ENCODE results near the gene CFHR5. TPM values are rescaled to one million over a fixed set of nuclear protein-coding genes. Genes with fewer than 3 reads are reported as not detected.
"Not testable (repeated sequence)": the region's sequence is repeated elsewhere in the genome, so short reads cannot be mapped to it uniquely, and the experiment has no call there.

The CFHR5 gene
- total RNA-seq = not detected

DNA sequence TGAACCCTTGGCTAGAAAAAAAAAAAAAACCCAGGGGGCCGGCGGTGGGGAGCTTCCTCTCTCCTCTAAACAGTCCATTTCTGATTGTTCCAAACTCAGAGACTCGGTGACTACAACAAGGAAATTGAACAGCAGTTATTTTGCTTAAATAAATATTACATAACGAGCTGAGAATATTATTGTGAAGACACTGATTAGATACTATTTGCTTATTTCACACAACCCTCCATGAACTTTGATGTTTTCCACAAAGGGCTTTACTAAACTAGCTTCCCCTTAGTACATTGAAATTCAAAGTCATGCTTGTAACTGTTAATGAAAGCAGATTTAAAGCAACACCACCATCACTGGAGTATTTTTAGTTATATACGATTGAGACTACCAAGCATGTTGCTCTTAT is at the start of gene CFHR5:
TSS of gene CFHR5 (plus strand) at position 279 of the 400 bp plus-strand sequence. CDS start at position 388, 109 bp downstream.
- TF ChIP-seq POLR2AphosphoS5 (IDR thresholded peaks at IDR 0.05) (no peak), EP300 (IDR thresholded peaks at IDR 0.05) (no peak), POLR2A (IDR thresholded peaks at IDR 0.05) (no peak)
- TF ChIP-seq, protein P1, sequence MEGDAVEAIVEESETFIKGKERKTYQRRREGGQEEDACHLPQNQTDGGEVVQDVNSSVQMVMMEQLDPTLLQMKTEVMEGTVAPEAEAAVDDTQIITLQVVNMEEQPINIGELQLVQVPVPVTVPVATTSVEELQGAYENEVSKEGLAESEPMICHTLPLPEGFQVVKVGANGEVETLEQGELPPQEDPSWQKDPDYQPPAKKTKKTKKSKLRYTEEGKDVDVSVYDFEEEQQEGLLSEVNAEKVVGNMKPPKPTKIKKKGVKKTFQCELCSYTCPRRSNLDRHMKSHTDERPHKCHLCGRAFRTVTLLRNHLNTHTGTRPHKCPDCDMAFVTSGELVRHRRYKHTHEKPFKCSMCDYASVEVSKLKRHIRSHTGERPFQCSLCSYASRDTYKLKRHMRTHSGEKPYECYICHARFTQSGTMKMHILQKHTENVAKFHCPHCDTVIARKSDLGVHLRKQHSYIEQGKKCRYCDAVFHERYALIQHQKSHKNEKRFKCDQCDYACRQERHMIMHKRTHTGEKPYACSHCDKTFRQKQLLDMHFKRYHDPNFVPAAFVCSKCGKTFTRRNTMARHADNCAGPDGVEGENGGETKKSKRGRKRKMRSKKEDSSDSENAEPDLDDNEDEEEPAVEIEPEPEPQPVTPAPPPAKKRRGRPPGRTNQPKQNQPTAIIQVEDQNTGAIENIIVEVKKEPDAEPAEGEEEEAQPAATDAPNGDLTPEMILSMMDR (IDR thresholded peaks at IDR 0.05) = no peak
- H3K4me3 ChIP-seq = no peak within 1 kb of the TSS
- DNase-seq (ENCODE audit: low spot score in 2 of 2) = no peak
- no peaks in the 10 kb centered on the region for H3K36me3 ChIP-seq
- no peaks in the 10 kb centered on the region for H3K4me1 ChIP-seq
- no peaks in the 10 kb centered on the region for H3K9me3 ChIP-seq
- H3K27ac ChIP-seq = no peak within 1 kb of the TSS
- no peaks in the 10 kb centered on the region for H3K27me3 ChIP-seq
- 71% methylated on average over 5 of the region's 5 CpGs for WGBS

DNA sequence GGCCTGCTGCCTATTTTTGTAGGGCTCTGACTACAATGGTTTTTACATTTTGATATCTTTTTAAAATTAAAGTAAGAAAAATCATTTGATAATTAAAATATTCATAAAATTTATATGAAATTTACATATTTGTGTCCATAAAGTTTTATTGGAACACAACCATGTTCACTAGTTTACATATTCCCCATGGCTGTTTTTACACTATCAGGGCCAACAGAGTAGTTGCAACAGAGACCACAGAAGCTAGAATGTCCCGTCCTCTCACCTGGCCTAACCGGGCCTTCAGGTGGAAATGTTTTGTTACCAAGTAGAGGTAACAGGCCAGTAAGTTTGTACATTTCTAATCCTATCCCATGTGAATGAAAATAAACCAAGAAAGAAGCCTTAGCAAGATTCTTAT is 44.5 kb upstream of the CFHR5 start:
- not testable (repeated sequence) for H3K9me3 ChIP-seq; H3K27ac ChIP-seq; H3K27me3 ChIP-seq; H3K4me1 ChIP-seq; DNase-seq (ENCODE audit: low spot score in 2 of 2); H3K36me3 ChIP-seq; H3K4me3 ChIP-seq
- WGBS = 87% methylated on average over 2 of the region's 2 CpGs

DNA sequence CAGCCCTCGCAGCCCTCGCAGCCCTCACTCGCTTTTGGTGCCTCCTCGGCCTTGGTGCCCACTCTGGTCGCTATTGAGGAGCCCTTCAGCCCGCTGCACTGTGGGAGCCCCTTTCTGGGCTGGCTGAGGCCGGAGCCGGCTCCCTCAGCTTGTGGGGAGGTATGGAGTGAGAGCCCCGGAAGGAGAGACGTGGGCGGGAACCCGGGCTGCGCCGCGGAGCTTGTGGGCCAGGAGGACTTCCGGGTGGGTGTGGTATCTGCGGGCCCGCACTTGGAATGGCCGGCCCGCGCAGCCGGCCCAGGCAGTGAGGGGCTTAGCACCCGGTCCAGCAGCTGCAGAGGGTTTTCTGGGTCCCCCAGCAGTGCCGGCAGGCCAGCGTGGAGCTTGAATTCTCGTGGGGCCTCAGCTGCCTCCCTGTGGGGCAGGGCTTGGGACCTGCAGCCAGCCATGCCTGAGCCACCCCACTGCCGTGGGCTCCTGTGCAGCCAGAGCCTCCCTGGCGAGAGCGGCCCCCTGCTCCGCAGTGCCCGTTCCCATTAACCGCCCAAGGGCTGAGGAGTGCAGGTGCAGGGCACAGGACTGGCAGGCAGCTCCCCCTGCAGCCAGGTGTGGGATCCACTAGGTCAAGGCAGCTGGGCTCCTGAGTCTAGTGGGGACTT is 43.7 kb upstream of the CFHR5 start:
- TF ChIP-seq POLR2A (IDR thresholded peaks at IDR 0.05) (no peak), EP300 (IDR thresholded peaks at IDR 0.05) (no peak), POLR2AphosphoS5 (IDR thresholded peaks at IDR 0.05) (no peak)
- TF ChIP-seq, protein P1 (IDR thresholded peaks at IDR 0.05) = no peak
- DNase-seq (ENCODE audit: low spot score in 2 of 2) = no peak
- H3K27ac ChIP-seq = no peak overlapping the region
- no peak overlapping the region for H3K4me3 ChIP-seq
- no peaks in the 10 kb centered on the region for H3K36me3 ChIP-seq
- 90% methylated on average over 22 of the region's 32 CpGs for WGBS
- no peaks in the 10 kb centered on the region for H3K27me3 ChIP-seq
- no peaks in the 10 kb centered on the region for H3K9me3 ChIP-seq
- H3K4me1 ChIP-seq = no peaks in the 10 kb centered on the region

DNA sequence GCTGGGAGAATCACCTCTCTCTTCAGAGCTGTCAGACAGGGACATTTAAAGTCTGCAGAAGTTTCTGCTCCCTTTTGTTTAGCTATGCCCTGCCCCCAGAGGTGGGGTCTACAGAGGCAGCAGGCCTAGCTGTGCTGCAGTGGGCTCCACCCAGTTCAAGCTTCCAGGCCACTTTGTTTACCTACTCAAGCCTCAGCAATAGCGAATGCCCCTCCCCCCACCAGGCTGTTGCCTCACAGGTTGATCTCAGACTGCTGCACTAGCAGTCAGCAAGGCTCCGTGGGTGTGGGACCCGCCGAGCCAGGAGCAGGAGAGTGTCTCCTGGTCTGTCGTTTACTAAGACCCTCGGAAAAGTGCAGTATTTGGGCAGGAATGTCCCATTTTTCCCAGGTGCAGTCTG is 35.9 kb upstream of the CFHR5 start:
- H3K27me3 ChIP-seq; H3K36me3 ChIP-seq; H3K4me1 ChIP-seq; H3K9me3 ChIP-seq; H3K4me3 ChIP-seq; DNase-seq (ENCODE audit: low spot score in 2 of 2); H3K27ac ChIP-seq: not testable (repeated sequence)
- 77% methylated on average over 6 of the region's 6 CpGs for WGBS

DNA sequence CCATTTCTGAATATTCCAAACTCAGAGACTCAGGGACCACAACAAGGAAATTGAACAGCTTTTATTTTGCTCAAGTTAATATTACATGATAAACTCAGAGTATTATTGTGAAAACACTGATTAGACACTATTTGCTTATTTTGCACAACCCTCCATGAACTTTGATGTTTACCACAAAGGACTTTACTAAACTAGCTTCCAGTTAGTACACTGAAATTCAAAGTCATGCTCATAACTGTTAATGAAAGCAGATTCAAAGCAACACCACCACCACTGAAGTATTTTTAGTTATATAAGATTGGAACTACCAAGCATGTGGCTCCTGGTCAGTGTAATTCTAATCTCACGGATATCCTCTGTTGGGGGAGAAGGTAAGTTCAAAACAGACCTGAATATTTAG is 33.8 kb upstream of the CFHR5 start, which contains the start of gene CFHR2:
TSS of gene CFHR2 (plus strand) at position 171 of the 400 bp plus-strand sequence. CDS start at position 314, 143 bp downstream.
- WGBS = no CpG with 5 or more reads among the region's 1 CpG

DNA sequence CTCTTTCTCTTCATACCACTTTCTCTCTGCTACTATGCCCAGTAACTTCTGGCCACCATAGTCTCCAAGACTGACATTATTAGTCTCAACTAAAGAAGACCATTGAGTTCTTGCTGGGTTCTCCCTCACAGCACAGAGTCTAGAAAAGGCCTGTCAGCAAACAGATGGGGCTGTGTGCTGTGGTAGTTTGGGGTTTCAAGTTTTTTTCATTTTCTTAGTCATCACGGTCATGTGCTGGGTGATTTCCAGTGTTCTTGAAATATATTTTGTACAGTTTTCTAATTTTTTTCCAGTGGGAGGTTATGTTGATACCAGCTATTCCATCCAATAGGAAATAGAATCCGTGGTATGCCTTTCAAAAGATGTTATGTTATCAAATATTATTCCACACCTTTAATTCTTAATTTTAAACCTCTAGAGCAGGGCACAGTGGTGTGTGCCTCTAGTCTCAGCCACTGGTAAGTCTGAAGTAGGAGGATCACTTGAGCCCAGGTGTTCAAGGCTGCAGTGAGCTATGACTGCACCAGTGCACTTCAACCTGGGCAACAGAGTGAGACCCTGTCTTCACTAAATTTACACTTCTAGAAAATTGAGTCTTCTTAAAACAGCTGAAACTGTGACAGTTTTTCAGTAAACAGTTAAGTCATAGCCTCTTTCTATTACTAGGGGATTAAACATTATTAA is 25.5 kb upstream of the CFHR5 start:
- WGBS = 66% methylated on average over 2 of the region's 2 CpGs
- DNase-seq (ENCODE audit: low spot score in 2 of 2) = no peak
- Histone ChIP-seq H3K4me1 (no peaks in the 10 kb centered on the region), H3K27ac (no peak overlapping the region), H3K27me3 (no peaks in the 10 kb centered on the region), H3K36me3 (no peaks in the 10 kb centered on the region), H3K4me3 (no peak overlapping the region), H3K9me3 (no peaks in the 10 kb centered on the region)
- TF ChIP-seq, protein P1 (IDR thresholded peaks at IDR 0.05) = no peak
- TF ChIP-seq POLR2AphosphoS5 (IDR thresholded peaks at IDR 0.05) = no peak

More for the DNA sequence above, 33.8 kb upstream of the CFHR5 start, which contains the start of gene CFHR2:
- not testable (repeated sequence) for H3K36me3 ChIP-seq; H3K4me3 ChIP-seq; H3K4me1 ChIP-seq; H3K9me3 ChIP-seq; H3K27ac ChIP-seq; H3K27me3 ChIP-seq; DNase-seq (ENCODE audit: low spot score in 2 of 2)

Measured in suprapubic skin (tissue), 4 donors.